AG09309 (cell line): Measurements from ENCODE around the gene NBEAL2.

Experiments used
- DNase-seq: peaks from one replicate; pipeline ENCODE4 v3.0.0-alpha.2; 2010; ENCODE audit warnings: low read depth
- H3K4me3 ChIP-seq: 2 replicates; pipeline ENCODE4 v1.5.1; 2011; ENCODE audit warnings: mild to moderate bottlenecking, low read depth, low read length, moderate library complexity; ENCODE audit not compliant: control insufficient read depth
- TF ChIP-seq, protein P1 (sequence below): IDR thresholded peaks from 2 replicates; pipeline ENCODE4 v1.5.1; 2011; ENCODE audit warnings: mild to moderate bottlenecking, low read depth, low read length, inconsistent platforms; ENCODE audit not compliant: insufficient read depth, control insufficient read depth; ENCODE audit errors: missing control alignments

NBEAL2 gene

DNA sequence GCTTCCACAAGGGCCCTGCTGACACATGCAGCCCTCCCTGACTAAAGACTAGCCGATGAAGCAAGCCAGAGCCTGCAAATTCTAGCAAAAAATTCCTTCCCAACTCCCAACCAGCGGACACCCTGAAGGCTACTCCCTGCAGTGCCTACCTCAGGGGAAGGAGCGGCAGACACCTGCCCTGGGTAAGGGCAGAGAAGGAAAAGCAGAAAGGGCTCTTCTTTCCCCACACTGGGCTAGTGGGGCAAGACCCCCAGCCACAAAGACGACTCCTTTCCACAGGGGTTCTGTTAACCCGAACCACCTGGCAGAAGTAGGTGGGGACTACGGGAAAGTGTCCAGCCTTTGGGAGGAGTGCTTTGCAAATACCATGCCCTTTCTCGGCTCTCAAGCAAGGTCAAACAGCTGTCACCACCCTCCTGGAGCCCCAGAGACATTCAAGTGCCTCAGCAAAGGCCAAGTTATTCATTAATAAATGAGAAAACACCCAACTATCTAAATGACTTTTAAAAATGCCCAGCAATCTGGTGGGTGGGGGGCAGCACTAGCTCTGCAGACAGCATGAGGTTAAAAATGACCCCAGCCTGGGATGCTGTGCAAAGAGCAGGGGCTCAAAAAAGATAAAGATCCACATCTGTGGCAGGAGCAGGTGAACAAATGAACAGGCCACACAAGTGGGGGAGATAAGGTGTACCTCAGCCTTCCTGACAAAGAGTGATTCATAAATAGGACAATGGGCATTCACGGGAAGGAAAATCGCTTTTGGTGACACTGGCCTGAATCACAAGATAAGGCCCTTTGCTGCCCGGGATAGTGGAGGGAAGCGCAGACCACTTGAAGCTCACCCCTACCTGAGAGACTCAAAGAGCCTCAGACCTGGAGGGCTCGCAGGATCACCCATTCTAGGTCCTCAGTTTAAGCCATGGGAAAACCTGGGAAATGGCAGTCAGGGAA, 36.0 kb upstream of the NBEAL2 start:
- no peak overlapping the region for H3K4me3 ChIP-seq
- TF ChIP-seq, protein P1, sequence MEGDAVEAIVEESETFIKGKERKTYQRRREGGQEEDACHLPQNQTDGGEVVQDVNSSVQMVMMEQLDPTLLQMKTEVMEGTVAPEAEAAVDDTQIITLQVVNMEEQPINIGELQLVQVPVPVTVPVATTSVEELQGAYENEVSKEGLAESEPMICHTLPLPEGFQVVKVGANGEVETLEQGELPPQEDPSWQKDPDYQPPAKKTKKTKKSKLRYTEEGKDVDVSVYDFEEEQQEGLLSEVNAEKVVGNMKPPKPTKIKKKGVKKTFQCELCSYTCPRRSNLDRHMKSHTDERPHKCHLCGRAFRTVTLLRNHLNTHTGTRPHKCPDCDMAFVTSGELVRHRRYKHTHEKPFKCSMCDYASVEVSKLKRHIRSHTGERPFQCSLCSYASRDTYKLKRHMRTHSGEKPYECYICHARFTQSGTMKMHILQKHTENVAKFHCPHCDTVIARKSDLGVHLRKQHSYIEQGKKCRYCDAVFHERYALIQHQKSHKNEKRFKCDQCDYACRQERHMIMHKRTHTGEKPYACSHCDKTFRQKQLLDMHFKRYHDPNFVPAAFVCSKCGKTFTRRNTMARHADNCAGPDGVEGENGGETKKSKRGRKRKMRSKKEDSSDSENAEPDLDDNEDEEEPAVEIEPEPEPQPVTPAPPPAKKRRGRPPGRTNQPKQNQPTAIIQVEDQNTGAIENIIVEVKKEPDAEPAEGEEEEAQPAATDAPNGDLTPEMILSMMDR = no peak
- DNase-seq = no peak

DNA sequence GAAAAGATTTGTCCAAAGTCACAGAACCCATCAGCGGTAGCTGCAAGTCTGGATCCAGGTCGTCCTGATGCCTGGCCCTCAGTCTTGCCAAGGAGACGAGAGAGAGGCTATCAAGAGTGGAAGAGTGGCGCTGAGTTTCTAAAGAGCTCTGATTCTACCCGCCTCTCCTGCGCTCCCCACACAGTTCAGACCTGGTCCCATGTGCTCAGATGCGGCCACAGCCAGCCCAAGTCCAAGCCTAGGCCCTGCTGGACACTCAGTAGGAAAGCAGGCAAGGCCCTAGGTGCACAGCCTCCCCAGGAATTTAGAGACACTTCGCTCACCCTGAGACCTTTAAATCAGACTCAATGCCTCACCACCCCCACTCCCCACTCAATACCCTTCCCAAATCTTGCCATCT, 35.3 kb upstream of the NBEAL2 start:
- no peak for DNase-seq
- H3K4me3 ChIP-seq = no peak overlapping the region
- TF ChIP-seq, protein P1 = no peak

DNA sequence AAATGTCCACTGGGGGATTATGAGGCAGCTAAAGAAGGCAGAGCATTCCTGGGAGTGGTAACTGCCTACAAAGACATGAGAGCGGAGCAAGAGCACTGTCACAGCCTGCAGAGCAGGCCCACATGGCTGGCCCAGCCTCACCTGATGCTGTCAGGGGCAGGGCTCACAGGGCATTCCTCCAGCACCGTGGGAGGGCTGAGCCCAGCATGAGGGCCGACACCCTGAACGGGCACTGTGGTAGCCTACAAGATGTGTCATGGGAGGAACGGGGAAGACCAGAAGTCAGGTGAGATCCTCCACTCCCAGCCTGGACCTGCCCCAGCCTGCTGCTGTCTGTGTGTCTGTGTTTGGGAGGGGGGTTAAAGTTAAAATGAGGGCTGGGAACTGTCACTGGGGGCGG, 33.0 kb upstream of the NBEAL2 start:
- no peak overlapping the region for H3K4me3 ChIP-seq
- no peak for DNase-seq
- TF ChIP-seq, protein P1 = no peak

DNA sequence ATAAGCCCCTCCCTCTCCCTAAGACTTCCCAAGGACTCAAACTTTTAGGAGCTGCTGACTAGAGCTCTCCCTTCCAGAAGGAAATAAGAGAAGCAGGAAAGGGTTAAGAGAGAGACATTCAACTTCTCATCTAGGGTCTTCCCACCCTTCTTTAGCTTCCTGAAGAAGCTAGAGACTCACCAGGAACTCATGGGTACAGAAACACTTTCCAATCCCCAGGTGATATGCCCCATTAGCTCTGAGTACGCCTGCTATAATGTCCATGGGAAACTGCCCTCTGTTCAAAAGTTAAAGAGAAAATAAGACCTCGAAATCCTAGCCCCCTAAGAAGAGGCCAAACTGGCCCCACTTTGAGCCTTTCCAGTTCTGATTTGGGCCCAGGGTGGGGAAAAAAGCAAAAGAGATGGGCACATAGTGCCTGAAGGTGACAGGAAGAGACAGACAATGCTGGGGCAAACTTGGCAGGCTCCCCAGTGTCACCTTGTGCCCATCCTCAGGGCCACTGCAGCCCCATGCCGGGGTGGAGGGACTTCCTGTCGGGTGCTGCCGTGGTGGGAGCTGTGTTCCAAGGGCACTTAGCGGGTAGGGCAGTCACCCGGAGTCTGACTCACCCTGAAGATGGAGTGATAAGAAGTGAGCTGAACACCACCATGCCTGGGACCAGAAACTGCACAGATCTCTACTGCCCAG, 32.5 kb upstream of the NBEAL2 start:
- no peak for DNase-seq
- TF ChIP-seq, protein P1 = no peak
- no peak overlapping the region for H3K4me3 ChIP-seq

DNA sequence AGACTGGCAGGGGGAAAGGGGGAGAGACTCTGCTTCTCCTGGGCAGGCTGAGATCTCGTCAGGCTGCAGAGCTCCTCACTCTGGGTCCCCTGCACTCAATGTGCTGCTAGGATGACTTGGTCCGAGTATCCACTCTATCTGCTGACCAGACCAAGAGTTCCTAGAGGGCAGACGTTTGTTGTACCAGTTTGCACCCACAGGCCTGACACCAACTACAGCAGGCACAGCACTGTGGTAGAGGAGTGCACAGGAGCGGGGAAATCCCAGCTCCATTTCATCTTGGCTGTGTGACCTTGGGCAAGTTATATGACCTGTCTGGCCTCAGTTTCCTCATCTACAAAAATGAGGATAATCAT, 31.9 kb upstream of the NBEAL2 start:
- TF ChIP-seq, protein P1 = no peak
- no peak for DNase-seq
- no peak overlapping the region for H3K4me3 ChIP-seq

DNA sequence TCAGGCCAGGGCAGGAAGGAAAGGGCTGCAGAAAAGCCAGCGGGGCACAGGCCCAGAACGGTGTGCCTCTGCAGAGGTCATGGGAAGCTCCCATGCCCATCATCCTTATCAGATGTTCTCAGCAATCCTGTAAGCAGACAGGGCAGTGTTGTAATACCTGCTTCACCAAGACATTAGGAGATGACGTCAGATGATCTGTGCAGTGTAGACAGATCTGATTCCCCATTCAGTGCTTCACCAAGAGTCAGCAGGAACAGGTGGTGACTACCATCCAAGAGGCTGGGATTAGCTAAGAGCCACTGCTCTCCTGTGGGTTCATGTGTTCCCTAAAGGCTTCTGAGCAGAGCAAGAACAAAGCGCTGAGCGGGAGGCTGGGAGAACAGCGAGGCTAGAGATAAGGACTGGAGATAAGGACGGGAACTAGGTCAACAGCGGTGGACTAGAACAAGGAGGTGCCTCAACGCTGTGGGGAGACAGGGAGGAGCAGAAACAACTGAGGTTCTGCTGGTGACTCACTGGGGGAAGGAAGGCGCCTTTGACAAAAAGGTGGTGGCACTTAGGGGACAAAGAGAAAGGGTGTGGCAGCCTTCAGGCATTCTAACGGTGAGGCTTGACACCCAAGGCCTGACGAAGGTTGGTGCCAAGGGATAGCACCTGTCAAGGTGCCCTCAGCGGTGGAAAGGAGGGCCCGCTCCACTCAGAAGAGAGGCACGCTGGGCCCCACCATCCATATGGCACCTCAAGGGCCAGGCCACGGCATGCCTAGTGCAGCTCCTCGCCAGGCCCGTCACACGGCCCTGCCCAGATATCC, 31.3 kb upstream of the NBEAL2 start:
- no peak for DNase-seq
- no peak overlapping the region for H3K4me3 ChIP-seq
- TF ChIP-seq, protein P1 = no peak
